HG02759 (cell line): Measurements from ENCODE around the gene CORO2A.
A peak's percentile ranks its signal among the peaks of the same experiment; 100 is the strongest.

ENCODE experiments used
- ATAC-seq: cut with Tn5 transposase; IDR thresholded peaks from one replicate; pipeline ENCODE4 v1.9.1; 2021; ENCODE audit warnings: mild to moderate bottlenecking, moderate library complexity; ENCODE audit not compliant: unreplicated experiment

Gene CORO2A

DNA sequence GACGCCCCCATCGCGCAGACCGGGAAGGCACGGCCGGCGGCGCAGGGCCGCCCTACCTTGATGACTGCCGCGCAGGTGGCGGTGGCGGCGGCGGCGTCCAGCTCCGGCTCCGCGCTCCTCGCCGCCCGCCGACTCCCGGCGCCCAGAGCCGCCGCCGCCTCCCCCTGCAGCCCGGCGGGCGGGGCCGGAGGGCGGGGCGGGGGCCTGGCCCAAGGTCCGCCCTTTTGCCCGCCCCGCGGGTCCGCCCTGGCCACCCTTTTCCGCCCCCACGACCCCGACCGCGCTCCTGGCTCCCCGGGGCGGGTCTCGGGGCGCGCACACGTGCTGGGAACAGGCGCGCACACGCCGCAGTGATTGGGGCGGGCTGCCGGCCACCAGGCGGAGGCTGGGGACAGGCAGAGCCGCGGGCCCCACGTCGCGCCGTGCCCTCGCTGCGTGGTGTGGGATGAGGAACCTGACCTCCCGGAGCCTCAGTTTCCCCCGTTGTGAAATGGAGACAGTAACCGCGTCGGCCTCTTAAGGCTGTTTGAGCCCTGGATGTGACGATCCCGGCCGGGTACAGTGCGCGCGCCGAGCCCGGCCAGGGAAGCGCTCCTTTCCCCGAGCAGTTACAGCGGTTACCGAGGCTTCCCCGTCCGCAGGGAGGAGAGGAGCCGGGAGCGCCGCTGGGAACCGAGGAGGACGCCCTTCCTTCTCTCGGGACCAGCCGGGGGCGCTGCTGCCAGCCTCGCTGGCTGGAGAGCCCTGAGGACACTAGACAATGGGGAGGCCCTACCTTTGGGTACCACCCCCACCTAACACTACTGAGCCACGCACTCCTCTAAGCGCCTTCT is at the start of gene CORO2A:
TSS of gene CORO2A (minus strand) at position 135 of the 833 bp plus-strand sequence. CDS start 34,977 bp downstream, outside the sequence.
- peak; percentile 82 for ATAC-seq

DNA sequence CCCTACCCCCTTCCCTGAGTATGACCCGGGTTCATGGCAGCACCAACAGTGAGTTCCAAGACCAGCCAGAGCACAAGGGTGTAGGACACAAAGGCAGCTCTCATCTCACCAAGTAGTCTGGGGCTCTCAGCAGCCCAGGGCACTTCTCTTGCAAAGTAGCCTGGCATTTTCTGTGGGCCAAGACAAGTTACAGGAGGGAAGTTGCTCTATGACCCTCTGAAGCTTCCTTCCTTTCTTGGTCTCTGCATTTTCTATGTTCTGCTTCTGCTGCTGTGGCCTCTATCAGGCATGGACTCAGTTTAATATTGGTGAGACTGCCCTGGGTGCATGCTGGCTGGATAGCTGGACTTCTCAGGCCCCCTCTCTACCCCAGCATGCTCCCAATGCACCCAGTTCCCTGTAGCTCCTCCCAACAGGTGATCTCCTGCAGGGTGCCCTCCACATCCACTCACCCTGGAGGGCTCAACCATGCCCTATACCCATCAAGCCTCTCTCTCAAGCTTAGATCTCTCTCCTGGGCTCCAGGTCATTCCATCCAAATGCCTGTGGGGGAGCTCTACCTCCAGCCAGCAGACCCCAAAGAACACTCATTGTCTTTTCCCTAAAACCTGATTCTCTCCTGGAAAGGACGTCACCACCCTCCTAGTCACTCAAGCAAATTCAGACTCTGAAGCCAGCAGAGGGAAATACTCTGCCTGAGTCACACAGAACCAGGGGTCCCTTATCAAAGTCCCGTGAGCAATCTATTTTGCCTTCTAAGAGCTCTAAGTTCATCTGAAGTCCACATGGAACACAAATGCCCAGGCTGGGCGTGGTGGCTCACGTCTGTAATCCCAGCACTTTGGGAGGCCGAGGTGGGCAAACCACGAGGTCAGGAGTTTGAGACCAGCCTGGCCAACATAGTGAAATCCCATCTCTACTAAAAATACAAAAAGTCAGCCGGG is 49.2 kb upstream of the CORO2A start:
- no peak for ATAC-seq

DNA sequence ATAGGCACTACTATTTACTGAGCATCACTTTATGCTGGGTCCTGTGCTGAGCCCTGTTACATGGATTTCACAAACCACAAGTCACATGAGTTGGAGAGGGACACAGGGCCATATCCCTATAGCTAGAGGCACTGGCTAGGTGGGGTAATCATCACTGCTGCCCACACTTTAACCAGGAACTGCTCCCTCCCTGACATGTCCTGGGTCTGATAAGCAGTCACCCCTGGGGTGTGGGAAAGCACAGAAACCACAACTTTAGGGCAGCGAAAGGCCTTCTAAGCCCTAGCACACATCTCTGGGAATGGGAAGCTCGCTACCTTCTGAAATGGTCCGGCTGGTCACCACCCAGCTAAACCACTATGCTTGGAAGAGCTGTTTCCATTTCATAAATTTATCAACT is 48.0 kb upstream of the CORO2A start:
- ATAC-seq: no peak

GRCh38 chr9:98236901-98237487 is 44.6 kb upstream of the CORO2A start:
- no peak for ATAC-seq

DNA sequence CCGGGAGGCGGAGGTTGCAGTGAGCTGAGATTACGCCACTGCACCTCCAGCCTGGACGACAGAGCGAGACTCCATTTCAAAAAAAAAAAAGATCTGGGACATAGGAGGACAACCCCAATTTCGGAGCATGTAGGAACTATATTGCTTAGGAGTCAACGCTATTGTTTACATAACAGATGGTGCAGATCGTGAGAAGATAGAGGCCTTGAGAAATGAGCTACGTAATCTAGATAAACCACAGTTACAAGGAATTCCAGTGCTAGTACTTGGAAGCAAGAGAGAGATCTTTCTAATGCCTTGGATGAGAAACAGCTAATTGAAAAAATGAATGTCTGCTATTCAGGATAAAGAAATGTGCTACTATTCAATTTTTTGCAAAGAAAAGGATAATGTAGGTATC is 42.7 kb upstream of the CORO2A start:
- no peak for ATAC-seq

DNA sequence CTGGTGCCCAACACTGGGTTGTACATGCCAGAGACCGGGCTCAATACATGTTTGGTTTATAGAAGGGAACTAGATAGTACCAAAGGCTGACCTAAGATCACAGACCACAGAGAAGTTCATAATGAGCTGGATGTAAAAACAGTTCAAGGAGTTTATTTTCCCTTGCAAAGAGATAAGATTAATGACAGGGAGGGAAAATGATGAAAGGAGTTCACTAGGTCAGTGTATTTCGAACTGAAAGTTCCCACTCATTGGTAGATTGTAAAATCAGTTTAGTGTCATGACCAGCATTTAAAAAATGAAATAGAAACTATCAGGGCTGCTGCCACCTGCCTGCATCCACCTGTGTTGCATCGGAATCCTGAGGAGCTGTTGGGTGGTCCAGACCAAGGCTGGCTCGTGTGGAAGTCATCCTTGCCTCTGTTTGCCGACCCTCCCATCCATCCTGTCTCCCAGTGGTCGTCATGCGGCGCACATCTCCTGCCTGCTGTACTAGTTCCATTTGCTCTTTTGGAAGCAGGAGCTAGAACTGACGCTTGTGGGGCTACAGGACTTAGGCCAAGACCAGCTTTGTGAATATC is 41.9 kb upstream of the CORO2A start:
- ATAC-seq: no peak

DNA sequence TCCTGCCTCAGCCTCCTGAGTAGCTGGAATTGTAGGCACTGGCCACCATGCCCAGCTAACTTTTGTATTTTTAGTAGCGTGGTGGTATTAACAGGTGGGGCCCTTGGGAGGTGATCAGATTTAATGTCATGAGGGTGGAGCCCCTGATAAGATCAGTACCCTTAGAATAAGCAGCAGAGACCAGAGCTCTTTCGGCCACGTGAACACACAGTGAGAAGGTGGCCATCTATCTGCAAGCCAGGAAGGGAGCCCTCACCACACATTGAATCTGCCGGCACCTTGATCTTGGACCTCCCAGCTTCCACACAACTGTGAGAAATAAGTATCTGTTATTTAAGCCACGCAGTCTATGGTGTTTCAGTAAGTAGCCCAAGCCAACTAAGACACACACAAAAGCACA is 40.5 kb upstream of the CORO2A start:
- ATAC-seq: no peak

GRCh38 chr9:98231770-98232478 is 39.5 kb upstream of the CORO2A start:
- ATAC-seq: no peak

GRCh38 chr9:98230789-98231188 is 38.4 kb upstream of the CORO2A start:
- ATAC-seq: no peak

DNA sequence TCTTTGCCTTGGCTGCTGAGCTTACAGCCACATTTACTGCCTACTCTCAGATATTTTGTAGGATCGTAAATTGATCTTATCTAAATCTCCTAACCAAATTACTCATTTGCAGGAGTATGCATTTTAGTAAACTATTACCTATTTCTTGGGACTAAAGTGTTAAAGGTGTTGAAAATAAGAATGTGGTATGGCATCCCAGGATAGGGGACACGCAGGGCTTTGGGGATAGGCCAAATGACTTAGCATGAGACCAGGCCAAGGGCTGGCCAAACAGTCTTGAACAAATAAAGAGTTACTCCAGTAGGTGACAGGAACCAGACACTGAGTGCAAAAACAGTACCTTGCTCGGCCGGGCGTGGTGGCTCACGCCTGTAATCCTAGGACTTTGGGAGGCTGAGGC is 37.9 kb upstream of the CORO2A start:
- ATAC-seq: no peak

- ATAC-seq: no peak
These were observed 37.2 kb upstream of the CORO2A start for GRCh38 chr9:98229620-98230019.

GRCh38 chr9:98229090-98229395 is 36.6 kb upstream of the CORO2A start:
- ATAC-seq: no peak

DNA sequence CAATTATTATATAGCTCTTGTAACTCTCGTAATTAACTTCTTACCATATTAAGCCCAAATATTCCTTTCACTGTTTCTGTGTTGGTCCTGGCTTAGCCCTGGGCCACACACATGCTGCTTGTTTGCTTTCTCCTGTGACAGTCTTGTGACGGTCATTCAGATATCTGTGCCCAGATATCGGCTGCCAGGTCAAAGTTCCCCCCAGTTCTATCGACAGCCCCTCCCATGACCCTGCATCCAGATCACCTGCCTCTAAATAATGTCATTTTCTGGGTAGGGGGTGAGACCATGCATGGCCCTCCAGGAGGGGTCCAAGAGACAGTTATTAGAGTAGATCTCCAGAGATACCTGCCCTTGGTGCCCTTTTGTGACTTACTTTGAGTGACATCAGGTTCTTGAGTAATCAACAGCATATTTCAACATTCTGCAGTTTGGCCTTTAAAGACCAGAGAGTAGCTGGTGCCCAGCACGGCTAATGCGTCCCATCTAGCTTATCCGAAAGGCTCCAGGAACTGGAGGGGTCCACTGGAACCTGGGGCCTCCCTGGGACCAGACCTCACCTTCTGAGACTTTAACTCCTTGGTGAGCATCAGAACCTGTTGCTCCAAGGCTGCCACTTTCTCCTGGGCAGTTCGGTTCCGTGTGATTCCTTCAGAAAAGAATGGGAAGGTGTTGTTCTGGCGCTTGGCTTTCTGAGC is 36.1 kb upstream of the CORO2A start:
- no peak for ATAC-seq

DNA sequence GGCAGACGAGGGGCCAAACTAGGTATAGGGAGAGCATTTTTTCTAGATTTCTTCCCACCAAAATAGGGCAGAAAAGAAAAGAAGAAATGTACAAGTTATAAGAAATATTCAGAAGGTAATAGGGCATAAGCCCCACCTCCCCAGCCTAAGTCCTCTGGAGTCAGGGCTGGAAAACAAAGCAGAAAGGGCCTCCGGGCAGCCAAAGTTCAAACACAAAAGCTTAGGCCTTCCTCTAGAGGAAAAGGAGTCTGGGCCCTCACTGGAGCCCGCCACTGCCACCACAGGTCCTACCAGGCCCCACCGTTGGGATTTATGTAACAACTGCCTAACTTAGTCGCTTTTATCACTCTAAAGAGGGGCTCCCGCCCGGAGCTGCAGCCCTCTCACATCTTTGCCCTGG is 35.4 kb upstream of the CORO2A start:
- ATAC-seq: no peak

DNA sequence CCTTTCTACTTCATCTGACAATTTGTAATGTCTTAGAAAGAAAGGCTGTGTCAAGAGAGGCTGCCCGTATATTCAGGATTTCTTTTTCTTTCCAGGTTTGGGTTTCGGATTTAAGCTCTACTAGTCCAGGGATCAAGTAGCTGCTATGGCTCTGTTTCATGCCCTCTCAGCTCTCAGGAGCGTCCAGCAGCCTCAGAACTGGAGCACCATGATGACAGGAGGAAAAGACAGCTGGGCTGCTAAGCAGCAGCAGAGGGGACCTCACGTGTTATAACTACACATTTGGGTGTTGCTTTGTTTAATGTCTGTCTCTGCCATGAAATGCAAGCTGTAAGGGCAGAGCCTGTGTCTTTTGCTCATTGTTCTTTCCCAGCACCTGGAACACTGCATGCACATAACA is 34.5 kb upstream of the CORO2A start:
- ATAC-seq: no peak

GRCh38 chr9:98226516-98226915 is 34.1 kb upstream of the CORO2A start:
- ATAC-seq: no peak

DNA sequence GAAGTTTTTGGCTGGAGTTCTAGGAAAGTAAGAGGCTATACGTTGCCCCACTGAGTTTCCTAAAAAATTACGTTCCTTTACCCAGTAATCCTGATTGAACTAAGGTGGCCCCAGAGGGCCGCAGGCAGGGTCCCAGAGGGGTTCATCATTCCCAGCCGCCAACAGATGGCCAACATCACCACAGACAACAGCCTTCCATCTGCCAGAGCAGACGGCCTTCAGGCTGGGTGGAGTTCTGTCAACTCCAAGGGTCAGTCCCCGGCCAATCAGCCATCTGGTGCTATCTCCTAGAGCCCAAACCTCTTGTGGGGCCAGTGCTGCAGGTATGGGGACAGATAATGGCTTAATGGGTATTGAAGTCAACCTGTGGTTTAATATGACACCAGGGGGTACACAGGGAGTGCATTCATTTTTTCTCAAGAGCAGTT is 32.6 kb upstream of the CORO2A start:
- ATAC-seq: no peak

DNA sequence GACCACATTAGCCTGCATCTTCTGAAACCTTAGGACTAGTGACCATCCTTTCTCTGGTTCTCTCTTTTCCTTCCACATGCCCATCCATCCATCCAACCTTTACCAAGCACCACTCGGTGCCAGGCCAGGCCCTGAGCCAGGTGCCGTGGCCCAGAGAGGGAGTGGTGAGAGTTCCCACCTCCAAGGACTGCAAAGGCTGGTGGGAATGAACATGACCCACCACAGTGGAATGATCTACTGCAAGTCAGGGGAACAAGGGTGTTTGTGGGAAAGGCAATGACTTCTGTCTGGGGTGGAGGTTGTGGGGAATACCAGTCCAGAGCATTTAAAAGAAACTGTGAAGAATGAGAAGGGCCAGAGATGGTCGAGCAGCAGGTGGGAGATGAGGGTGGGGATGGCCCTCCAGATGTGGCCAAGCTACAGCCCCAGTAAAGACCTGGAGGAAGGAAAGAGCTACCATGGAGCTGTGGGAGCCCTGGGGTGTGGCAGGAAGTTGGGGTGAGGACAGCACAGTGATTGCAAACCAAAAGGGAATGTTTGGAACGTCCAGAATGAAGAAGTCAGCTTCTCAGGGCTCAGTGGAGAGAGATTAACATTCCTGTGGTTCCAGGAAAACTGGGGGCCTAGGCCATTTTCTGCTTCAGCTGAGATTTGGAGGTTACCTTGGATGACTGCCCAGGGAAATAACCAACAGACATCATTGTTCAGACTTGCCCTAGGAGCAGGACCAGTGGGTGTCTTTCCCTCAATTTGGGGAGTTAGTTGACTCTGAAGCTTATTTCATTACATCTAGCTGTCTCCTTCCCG is 30.7 kb upstream of the CORO2A start:
- no peak for ATAC-seq

DNA sequence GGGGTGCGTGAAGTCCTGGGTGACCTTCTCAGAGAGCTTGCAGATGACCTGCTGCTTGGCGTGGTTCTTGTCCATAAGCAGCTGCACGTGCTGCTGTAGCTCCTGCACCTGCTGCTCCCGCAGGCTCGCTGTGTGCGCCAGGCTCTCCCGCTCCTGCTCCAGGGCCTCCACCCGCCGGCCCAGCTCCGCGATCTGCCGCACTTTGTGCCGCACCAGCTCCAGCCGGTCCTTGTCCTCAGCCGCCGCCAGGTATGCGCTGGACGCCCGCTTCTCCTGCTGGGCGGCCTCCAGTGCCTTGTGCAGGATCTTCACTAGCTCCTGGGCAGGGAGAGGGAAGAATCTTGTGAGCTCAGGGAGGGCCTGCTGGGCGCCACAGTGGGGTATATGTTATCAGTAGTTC is 28.5 kb upstream of the CORO2A start:
- no peak for ATAC-seq
